ENCODE results near the gene TMPRSS7. TPM values are rescaled to one million over a fixed set of nuclear protein-coding genes. Genes with fewer than 3 reads are reported as not detected.
A peak's percentile ranks its signal among the peaks of the same experiment; 100 is the strongest.

The TMPRSS7 gene
- total RNA-seq, 2 donors from 2014 or later, result not detected

DNA sequence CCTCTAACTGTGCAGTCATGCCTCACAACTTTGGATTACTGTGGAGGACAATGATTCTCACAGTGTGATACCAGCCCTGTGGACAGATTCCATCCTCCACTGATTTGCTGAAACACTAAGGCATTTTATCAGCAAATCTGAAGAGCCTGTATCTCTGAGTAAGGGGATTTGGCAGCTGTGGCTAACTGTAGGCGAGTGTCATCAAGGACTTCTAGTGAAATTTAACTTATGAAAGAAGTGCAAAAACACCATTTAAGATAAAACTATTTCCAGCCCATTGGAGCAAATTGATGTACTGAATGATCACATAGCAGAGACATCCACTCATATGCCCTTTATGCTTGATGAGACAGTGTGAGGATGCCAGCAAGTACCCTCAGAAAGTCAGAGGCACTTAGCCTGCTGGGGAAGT, 13.9 kb upstream of the TMPRSS7 start:
- no peak overlapping the region for H3K4me3 ChIP-seq (ENCODE audit: low read length)
- WGBS, 2 experiments (ENCODE audit: insufficient coverage in 1 of 2, insufficient read length in 1 of 2), result 50 to 80% methylated on average over 1 of the region's 1 CpG
- DNase-seq, result no peak
- no peaks in the 10 kb centered on the region for H3K4me1 ChIP-seq (ENCODE audit: control insufficient read depth, insufficient read depth, low read length)
- H3K27me3 ChIP-seq (ENCODE audit: control insufficient read depth, insufficient read depth, low read length, poor library complexity, severe bottlenecking), result no peaks in the 10 kb centered on the region
- no peaks in the 10 kb centered on the region for H3K27me3 Mint-ChIP-seq (ENCODE audit: insufficient read depth)
- H3K27ac ChIP-seq (ENCODE audit: low read depth, low read length), result peak overlapping the region; percentile 95
- H3K36me3 ChIP-seq (ENCODE audit: control insufficient read depth, insufficient read depth, low read length), result no peaks in the 10 kb centered on the region
- peak overlapping the region; percentile 23 for H3K9ac ChIP-seq (ENCODE audit: extremely low read depth, low read length, poor library complexity, severe bottlenecking)
- no peaks in the 10 kb centered on the region for H3K36me3 Mint-ChIP-seq (ENCODE audit: low read depth)
- H3K4me1 Mint-ChIP-seq, result peaks cover 5% of the 10 kb centered on the region
- TF ChIP-seq, protein P1, sequence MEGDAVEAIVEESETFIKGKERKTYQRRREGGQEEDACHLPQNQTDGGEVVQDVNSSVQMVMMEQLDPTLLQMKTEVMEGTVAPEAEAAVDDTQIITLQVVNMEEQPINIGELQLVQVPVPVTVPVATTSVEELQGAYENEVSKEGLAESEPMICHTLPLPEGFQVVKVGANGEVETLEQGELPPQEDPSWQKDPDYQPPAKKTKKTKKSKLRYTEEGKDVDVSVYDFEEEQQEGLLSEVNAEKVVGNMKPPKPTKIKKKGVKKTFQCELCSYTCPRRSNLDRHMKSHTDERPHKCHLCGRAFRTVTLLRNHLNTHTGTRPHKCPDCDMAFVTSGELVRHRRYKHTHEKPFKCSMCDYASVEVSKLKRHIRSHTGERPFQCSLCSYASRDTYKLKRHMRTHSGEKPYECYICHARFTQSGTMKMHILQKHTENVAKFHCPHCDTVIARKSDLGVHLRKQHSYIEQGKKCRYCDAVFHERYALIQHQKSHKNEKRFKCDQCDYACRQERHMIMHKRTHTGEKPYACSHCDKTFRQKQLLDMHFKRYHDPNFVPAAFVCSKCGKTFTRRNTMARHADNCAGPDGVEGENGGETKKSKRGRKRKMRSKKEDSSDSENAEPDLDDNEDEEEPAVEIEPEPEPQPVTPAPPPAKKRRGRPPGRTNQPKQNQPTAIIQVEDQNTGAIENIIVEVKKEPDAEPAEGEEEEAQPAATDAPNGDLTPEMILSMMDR (conservative IDR thresholded peaks at IDR 0.05), result no peak
- peaks cover 13% of the 10 kb centered on the region for H3K9me3 ChIP-seq (ENCODE audit: control insufficient read depth, low read length)
- H3K9me3 Mint-ChIP-seq, result peaks cover 7% of the 10 kb centered on the region
- no peak overlapping the region for H3K4me3 Mint-ChIP-seq
- H3K27ac Mint-ChIP-seq, result no peak overlapping the region

DNA sequence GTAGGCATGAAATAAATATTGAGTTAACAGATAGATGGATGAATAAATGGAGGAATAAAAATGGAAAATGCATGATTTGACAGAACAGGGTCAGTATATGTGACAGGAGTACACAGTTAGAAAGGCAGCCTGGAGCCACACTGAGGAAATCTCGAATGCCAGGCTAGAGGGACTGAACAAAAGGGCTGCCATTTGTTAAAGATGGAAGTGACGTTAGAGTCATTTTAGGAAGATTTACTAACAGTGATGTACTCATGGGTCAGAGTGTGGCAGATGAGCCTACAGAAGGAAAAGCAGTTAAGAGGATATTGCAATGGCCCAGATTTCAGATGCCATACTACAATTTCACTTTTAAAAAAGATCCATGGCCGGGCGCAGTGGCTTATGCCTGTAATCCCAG, 7.4 kb upstream of the TMPRSS7 start:
- no peak overlapping the region for H3K4me3 Mint-ChIP-seq
- Histone ChIP-seq H3K27me3 (ENCODE audit: control insufficient read depth, insufficient read depth, low read length, poor library complexity, severe bottlenecking) (no peaks in the 10 kb centered on the region), H3K4me3 (ENCODE audit: low read length) (no peak overlapping the region), H3K36me3 (ENCODE audit: control insufficient read depth, insufficient read depth, low read length) (no peaks in the 10 kb centered on the region), H3K9ac (ENCODE audit: extremely low read depth, low read length, poor library complexity, severe bottlenecking) (no peak overlapping the region), H3K4me1 (ENCODE audit: control insufficient read depth, insufficient read depth, low read length) (no peaks in the 10 kb centered on the region), H3K9me3 (ENCODE audit: control insufficient read depth, low read length) (peaks cover 6% of the 10 kb centered on the region), H3K27ac (ENCODE audit: low read depth, low read length) (no peak overlapping the region)
- H3K36me3 Mint-ChIP-seq (ENCODE audit: low read depth), result no peaks in the 10 kb centered on the region
- DNase-seq, result no peak
- H3K4me1 Mint-ChIP-seq, result no peaks in the 10 kb centered on the region
- no peak overlapping the region for H3K27ac Mint-ChIP-seq
- TF ChIP-seq, protein P1 (conservative IDR thresholded peaks at IDR 0.05), result no peak
- WGBS, 2 experiments (ENCODE audit: insufficient coverage in 1 of 2, insufficient read length in 1 of 2), result 92 to 94% methylated on average over 4 of the region's 4 CpGs
- H3K9me3 Mint-ChIP-seq, result peaks cover 1% of the 10 kb centered on the region
- no peaks in the 10 kb centered on the region for H3K27me3 Mint-ChIP-seq (ENCODE audit: insufficient read depth)

DNA sequence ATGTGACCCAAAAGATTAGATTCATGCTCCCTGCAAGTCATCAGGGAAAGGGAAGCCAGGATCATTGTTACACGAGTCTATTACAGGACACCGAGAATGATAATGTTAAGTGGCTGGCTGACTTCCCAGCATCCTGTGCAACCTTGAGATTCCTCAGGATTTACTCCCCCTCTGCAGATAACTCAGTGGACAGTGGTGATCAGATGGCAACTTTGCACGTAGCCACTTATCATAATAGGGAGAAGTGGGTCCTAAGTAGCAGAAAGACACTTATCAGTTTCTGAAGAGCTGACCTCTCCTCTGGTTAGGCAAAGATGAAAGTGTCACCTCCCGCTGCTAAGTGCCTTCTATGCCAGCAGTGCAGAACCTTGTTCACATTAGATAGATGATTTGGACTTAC, 6.7 kb upstream of the TMPRSS7 start:
- Mint-ChIP-seq H3K27ac (no peak overlapping the region), H3K4me1 (no peaks in the 10 kb centered on the region), H3K27me3 (ENCODE audit: insufficient read depth) (no peaks in the 10 kb centered on the region), H3K36me3 (ENCODE audit: low read depth) (no peaks in the 10 kb centered on the region), H3K4me3 (no peak overlapping the region), H3K9me3 (peaks cover 7% of the 10 kb centered on the region)
- H3K9ac ChIP-seq (ENCODE audit: extremely low read depth, low read length, poor library complexity, severe bottlenecking), result no peak overlapping the region
- no peak overlapping the region for H3K4me3 ChIP-seq (ENCODE audit: low read length)
- peaks cover 3% of the 10 kb centered on the region for H3K9me3 ChIP-seq (ENCODE audit: control insufficient read depth, low read length)
- no peaks in the 10 kb centered on the region for H3K4me1 ChIP-seq (ENCODE audit: control insufficient read depth, insufficient read depth, low read length)
- no peak for DNase-seq
- WGBS, 2 experiments (ENCODE audit: insufficient coverage in 1 of 2, insufficient read length in 1 of 2), result 91 to 95% methylated on average over 4 of the region's 4 CpGs
- H3K27ac ChIP-seq (ENCODE audit: low read depth, low read length), result no peak overlapping the region
- H3K27me3 ChIP-seq (ENCODE audit: control insufficient read depth, insufficient read depth, low read length, poor library complexity, severe bottlenecking), result no peaks in the 10 kb centered on the region
- no peaks in the 10 kb centered on the region for H3K36me3 ChIP-seq (ENCODE audit: control insufficient read depth, insufficient read depth, low read length)
- TF ChIP-seq, protein P1 (conservative IDR thresholded peaks at IDR 0.05), result no peak

Measured in endodermal cell (in vitro differentiated cells).